ENCODE results near the gene AFMID. TPM values are rescaled to one million over a fixed set of nuclear protein-coding genes. Genes with fewer than 3 reads are reported as not detected.
A peak's percentile ranks its signal among the peaks of the same experiment; 100 is the strongest.

The AFMID gene
- total and polyA plus RNA-seq, 2 of the 13 experiments (the other 11 are each of a cell fraction or from before 2014, with no cell fraction given): 249 to 270 TPM

DNA sequence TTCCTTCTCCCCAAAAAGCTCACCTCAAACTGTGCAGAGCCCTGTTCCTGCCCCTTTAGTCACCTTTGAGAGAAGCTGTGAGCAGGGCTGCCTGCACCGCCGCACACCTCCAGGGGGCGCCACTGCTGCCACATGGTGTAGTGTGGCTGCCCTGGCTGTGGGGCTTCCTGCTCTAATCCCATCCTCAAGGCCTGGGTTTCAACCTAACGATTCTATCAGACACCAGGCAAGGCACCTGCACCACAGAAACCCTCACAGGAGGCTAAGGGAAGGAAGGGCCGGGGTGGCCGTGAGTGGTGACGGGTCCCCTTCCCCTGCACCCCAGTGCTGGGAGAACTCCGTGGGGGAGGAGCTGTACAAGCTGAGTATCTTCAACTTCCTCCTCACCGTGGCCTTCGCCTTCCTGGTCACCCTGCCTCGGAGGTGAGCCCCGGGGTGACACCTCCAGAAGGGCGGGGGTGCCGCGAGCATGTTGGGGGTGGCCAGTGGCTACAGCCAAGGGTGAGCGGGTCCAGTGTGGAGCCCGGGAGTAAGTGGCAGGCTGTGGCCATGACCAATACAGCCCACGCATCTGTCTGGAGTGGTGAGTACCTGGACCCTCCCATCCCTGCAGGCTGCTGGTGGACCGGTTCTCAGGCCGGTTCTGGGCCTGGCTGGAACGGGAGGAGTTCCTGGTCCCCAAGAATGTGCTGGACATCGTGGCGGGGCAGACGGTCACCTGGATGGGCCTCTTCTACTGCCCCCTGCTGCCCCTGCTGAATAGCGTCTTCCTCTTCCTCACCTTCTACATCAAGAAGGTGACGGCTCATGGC, 49.6 kb upstream of the AFMID start (continued):
- TF ChIP-seq, protein P1, sequence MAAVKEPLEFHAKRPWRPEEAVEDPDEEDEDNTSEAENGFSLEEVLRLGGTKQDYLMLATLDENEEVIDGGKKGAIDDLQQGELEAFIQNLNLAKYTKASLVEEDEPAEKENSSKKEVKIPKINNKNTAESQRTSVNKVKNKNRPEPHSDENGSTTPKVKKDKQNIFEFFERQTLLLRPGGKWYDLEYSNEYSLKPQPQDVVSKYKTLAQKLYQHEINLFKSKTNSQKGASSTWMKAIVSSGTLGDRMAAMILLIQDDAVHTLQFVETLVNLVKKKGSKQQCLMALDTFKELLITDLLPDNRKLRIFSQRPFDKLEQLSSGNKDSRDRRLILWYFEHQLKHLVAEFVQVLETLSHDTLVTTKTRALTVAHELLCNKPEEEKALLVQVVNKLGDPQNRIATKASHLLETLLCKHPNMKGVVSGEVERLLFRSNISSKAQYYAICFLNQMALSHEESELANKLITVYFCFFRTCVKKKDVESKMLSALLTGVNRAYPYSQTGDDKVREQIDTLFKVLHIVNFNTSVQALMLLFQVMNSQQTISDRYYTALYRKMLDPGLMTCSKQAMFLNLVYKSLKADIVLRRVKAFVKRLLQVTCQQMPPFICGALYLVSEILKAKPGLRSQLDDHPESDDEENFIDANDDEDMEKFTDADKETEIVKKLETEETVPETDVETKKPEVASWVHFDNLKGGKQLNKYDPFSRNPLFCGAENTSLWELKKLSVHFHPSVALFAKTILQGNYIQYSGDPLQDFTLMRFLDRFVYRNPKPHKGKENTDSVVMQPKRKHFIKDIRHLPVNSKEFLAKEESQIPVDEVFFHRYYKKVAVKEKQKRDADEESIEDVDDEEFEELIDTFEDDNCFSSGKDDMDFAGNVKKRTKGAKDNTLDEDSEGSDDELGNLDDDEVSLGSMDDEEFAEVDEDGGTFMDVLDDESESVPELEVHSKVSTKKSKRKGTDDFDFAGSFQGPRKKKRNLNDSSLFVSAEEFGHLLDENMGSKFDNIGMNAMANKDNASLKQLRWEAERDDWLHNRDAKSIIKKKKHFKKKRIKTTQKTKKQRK (IDR thresholded peaks at IDR 0.05; ENCODE audit: low read length): no peak
- 0 out of 2 replicates have a peak, but pooled peaks have one; percentile 54 for TF ChIP-seq NFKB2 (CRISPR knock-in tag; IDR thresholded peaks at IDR 0.05; ENCODE audit: borderline replicate concordance)
- TF ChIP-seq, protein P2, sequence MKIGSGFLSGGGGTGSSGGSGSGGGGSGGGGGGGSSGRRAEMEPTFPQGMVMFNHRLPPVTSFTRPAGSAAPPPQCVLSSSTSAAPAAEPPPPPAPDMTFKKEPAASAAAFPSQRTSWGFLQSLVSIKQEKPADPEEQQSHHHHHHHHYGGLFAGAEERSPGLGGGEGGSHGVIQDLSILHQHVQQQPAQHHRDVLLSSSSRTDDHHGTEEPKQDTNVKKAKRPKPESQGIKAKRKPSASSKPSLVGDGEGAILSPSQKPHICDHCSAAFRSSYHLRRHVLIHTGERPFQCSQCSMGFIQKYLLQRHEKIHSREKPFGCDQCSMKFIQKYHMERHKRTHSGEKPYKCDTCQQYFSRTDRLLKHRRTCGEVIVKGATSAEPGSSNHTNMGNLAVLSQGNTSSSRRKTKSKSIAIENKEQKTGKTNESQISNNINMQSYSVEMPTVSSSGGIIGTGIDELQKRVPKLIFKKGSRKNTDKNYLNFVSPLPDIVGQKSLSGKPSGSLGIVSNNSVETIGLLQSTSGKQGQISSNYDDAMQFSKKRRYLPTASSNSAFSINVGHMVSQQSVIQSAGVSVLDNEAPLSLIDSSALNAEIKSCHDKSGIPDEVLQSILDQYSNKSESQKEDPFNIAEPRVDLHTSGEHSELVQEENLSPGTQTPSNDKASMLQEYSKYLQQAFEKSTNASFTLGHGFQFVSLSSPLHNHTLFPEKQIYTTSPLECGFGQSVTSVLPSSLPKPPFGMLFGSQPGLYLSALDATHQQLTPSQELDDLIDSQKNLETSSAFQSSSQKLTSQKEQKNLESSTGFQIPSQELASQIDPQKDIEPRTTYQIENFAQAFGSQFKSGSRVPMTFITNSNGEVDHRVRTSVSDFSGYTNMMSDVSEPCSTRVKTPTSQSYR (CRISPR knock-in tag; IDR thresholded peaks at IDR 0.05; ENCODE audit: borderline replicate concordance): peak; percentile 22; the same call in 1 of the 2 replicates
- TF ChIP-seq, protein P3, sequence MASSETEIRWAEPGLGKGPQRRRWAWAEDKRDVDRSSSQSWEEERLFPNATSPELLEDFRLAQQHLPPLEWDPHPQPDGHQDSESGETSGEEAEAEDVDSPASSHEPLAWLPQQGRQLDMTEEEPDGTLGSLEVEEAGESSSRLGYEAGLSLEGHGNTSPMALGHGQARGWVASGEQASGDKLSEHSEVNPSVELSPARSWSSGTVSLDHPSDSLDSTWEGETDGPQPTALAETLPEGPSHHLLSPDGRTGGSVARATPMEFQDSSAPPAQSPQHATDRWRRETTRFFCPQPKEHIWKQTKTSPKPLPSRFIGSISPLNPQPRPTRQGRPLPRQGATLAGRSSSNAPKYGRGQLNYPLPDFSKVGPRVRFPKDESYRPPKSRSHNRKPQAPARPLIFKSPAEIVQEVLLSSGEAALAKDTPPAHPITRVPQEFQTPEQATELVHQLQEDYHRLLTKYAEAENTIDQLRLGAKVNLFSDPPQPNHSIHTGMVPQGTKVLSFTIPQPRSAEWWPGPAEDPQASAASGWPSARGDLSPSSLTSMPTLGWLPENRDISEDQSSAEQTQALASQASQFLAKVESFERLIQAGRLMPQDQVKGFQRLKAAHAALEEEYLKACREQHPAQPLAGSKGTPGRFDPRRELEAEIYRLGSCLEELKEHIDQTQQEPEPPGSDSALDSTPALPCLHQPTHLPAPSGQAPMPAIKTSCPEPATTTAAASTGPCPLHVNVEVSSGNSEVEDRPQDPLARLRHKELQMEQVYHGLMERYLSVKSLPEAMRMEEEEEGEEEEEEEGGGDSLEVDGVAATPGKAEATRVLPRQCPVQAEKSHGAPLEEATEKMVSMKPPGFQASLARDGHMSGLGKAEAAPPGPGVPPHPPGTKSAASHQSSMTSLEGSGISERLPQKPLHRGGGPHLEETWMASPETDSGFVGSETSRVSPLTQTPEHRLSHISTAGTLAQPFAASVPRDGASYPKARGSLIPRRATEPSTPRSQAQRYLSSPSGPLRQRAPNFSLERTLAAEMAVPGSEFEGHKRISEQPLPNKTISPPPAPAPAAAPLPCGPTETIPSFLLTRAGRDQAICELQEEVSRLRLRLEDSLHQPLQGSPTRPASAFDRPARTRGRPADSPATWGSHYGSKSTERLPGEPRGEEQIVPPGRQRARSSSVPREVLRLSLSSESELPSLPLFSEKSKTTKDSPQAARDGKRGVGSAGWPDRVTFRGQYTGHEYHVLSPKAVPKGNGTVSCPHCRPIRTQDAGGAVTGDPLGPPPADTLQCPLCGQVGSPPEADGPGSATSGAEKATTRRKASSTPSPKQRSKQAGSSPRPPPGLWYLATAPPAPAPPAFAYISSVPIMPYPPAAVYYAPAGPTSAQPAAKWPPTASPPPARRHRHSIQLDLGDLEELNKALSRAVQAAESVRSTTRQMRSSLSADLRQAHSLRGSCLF (CRISPR knock-in tag; IDR thresholded peaks at IDR 0.05; ENCODE audit: borderline replicate concordance): no peak
- TF ChIP-seq SNAI1 (CRISPR knock-in tag; IDR thresholded peaks at IDR 0.05; ENCODE audit: borderline replicate concordance): 0 out of 2 replicates have a peak, but pooled peaks have one; percentile 67
- peak; percentile 72 for TF ChIP-seq ZNF263 (CRISPR knock-in tag; IDR thresholded peaks at IDR 0.05)
- TF ChIP-seq CENPX (CRISPR knock-in tag; IDR thresholded peaks at IDR 0.05): no peak
- TF ChIP-seq, protein P4, sequence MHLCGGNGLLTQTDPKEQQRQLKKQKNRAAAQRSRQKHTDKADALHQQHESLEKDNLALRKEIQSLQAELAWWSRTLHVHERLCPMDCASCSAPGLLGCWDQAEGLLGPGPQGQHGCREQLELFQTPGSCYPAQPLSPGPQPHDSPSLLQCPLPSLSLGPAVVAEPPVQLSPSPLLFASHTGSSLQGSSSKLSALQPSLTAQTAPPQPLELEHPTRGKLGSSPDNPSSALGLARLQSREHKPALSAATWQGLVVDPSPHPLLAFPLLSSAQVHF (CRISPR knock-in tag; IDR thresholded peaks at IDR 0.05): peak; percentile 59; the same call in 1 of the 2 replicates
- TF ChIP-seq, protein P5, sequence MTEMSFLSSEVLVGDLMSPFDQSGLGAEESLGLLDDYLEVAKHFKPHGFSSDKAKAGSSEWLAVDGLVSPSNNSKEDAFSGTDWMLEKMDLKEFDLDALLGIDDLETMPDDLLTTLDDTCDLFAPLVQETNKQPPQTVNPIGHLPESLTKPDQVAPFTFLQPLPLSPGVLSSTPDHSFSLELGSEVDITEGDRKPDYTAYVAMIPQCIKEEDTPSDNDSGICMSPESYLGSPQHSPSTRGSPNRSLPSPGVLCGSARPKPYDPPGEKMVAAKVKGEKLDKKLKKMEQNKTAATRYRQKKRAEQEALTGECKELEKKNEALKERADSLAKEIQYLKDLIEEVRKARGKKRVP (CRISPR knock-in tag; IDR thresholded peaks at IDR 0.05): 0 out of 4 replicates have a peak, but pooled peaks of 1 of the 2 experiments have one; percentile 11
- no peak for TF ChIP-seq DNMT3B (CRISPR knock-in tag; conservative IDR thresholded peaks at IDR 0.05)
- TF ChIP-seq TRIM24 (CRISPR knock-in tag; IDR thresholded peaks at IDR 0.05): no peak
- no peak for TF ChIP-seq ZNF549 (CRISPR knock-in tag; IDR thresholded peaks at IDR 0.05)

Data from HepG2 (cell line).